Measurements from ENCODE around the gene ZMYM4.

GRCh38 chr1:35300376-35300775, 31.9 kb downstream of the ZMYM4 start:
- no peak for TF ChIP-seq TAF1 (IDR thresholded peaks at IDR 0.05; ENCODE audit: borderline replicate concordance, insufficient read depth, low read length)
- TF ChIP-seq REST (IDR thresholded peaks at IDR 0.05; ENCODE audit: insufficient read depth in 1 of 2, low read depth in 2 of 2, low read length in 2 of 2): no peak
- TF ChIP-seq POLR2AphosphoS5 (IDR thresholded peaks at IDR 0.05; ENCODE audit: low read depth, low read length): no peak
- no peak for TF ChIP-seq FOXP2 (optimal IDR thresholded peaks at IDR 0.05; ENCODE audit: borderline replicate concordance, extremely low read depth, extremely low read length, insufficient read depth)
